IMR-90 (cell line): Measurements from ENCODE around the gene TCF3. TPM values are rescaled to one million over a fixed set of nuclear protein-coding genes. Genes with fewer than 3 reads are reported as not detected.

Experiments
- ATAC-seq: fragments of 200-7000 bp; cut with Tn5 transposase; 2 replicates; pipeline ENCODE4 v1.9.1; 2020; ENCODE audit warnings: low read depth, mild to moderate bottlenecking, moderate library complexity
- BruUV-seq: library from RNA; stranded (reverse); fragments of 400-500 nt; replicated peaks from 2 replicates; lab custom pipeline; 2021; lab: Mats Ljungman, UMichigan
- CTCF ChIA-PET: fragments of 300-600 bp; formaldehyde crosslinking; extraction: SDS; loops from one replicate; lab custom pipeline; 2021; ENCODE audit warnings: antibody characterized with exemption; lab: Yijun Ruan, JAX
- POLR2A ChIA-PET: fragments of 300-600 bp; sonication (Branson Sonifier 250); formaldehyde crosslinking; loops from one replicate; lab custom pipeline; 2022; ENCODE audit warnings: antibody characterized with exemption; ENCODE audit not compliant: unreplicated experiment; lab: Charles Lee
- DNase-seq: peaks from one replicate; pipeline ENCODE4 v3.0.0; 2013
- H2AFZ ChIP-seq: replicated peaks from 2 replicates; pipeline ENCODE3; 2013; ENCODE audit warnings: low read length, mild to moderate bottlenecking; ENCODE audit not compliant: poor library complexity
- H2AK5ac ChIP-seq: 2 replicates; pipeline ENCODE4 v1.6.1; 2013; ENCODE audit warnings: low read depth, low read length, inconsistent platforms
- H2AK9ac ChIP-seq: replicated peaks from 2 replicates; pipeline ENCODE3; 2013; ENCODE audit warnings: mild to moderate bottlenecking, low read depth, low read length, moderate library complexity; ENCODE audit not compliant: poor library complexity
- H2BK120ac ChIP-seq: 2 replicates; pipeline ENCODE4 v1.6.1; 2013; ENCODE audit warnings: low read depth, low read length, inconsistent platforms
- H2BK15ac ChIP-seq: 3 replicates; pipeline ENCODE4 v1.6.1; 2013; ENCODE audit warnings: low read depth, low read length, inconsistent platforms
- H2BK20ac ChIP-seq: 2 replicates; pipeline ENCODE4 v1.6.1; 2013; ENCODE audit warnings: low read depth, mild to moderate bottlenecking, inconsistent platforms, low read length, moderate library complexity
- H2BK5ac ChIP-seq: 2 replicates; pipeline ENCODE4 v1.6.1; 2013; ENCODE audit warnings: mild to moderate bottlenecking, low read depth, low read length, inconsistent platforms; ENCODE audit not compliant: poor library complexity, severe bottlenecking
- H3K14ac ChIP-seq: replicated peaks from 2 replicates; pipeline ENCODE4 v1.6.1; 2013; ENCODE audit warnings: low read depth, low read length, inconsistent platforms
- H3K18ac ChIP-seq: 2 replicates; pipeline ENCODE4 v1.6.1; 2013; ENCODE audit warnings: low read depth, low read length, control low read depth
- H3K23ac ChIP-seq: 2 replicates; pipeline ENCODE4 v1.6.1; 2013; ENCODE audit warnings: low read depth, low read length, inconsistent platforms
- H3K27ac ChIP-seq: 2 replicates; pipeline ENCODE4 v1.5.1; 2013; ENCODE audit warnings: mild to moderate bottlenecking, control low read depth, low read length; ENCODE audit not compliant: insufficient read depth
- H3K27me3 ChIP-seq: 2 replicates; pipeline ENCODE4 v1.6.1; 2013; ENCODE audit warnings: low read length; ENCODE audit not compliant: control insufficient read depth, insufficient read depth
- H3K36me3 ChIP-seq: 2 replicates; pipeline ENCODE4 v1.6.1; 2013; ENCODE audit warnings: low read length, mixed read lengths; ENCODE audit not compliant: control insufficient read depth, insufficient read depth
- H3K4ac ChIP-seq: 2 replicates; pipeline ENCODE4 v1.6.1; 2013; ENCODE audit warnings: low read depth, low read length, inconsistent platforms
- H3K4me1 ChIP-seq: 2 replicates; pipeline ENCODE4 v1.6.1; 2013; ENCODE audit warnings: low read length, mixed read lengths; ENCODE audit not compliant: control insufficient read depth, insufficient read depth
- H3K4me2 ChIP-seq: 2 replicates; pipeline ENCODE4 v1.6.1; 2013; ENCODE audit warnings: low read depth, mild to moderate bottlenecking, control low read depth, low read length, moderate library complexity
- H3K4me3 ChIP-seq: 2 replicates; pipeline ENCODE4 v1.5.1; 2013; ENCODE audit warnings: low read depth, mild to moderate bottlenecking, control low read depth, low read length, moderate library complexity; ENCODE audit not compliant: insufficient read depth
- H3K56ac ChIP-seq: 2 replicates; pipeline ENCODE4 v1.6.1; 2013; ENCODE audit warnings: low read length, inconsistent platforms; ENCODE audit not compliant: insufficient read depth; ENCODE audit errors: extremely low read depth
- H3K79me1 ChIP-seq, 2 experiments: 2 replicates each; pipeline ENCODE4 v1.6.1; 2013; ENCODE audit warnings: low read length in 2 of 2, inconsistent platforms in 1 of 2, low read depth in 1 of 2
- H3K9ac ChIP-seq: 2 replicates; pipeline ENCODE4 v1.6.1; 2013; ENCODE audit warnings: low read depth, low read length, control low read depth
- H3K9me1 ChIP-seq: 2 replicates; pipeline ENCODE4 v1.6.1; 2013; ENCODE audit warnings: low read length, inconsistent platforms; ENCODE audit not compliant: insufficient read depth
- H3K9me3 ChIP-seq: 2 replicates; pipeline ENCODE4 v1.6.1; 2013; ENCODE audit warnings: low read length; ENCODE audit not compliant: control insufficient read depth, insufficient read depth
- H4K20me1 ChIP-seq: 2 replicates; pipeline ENCODE4 v1.6.1; 2013; ENCODE audit warnings: low read length, inconsistent platforms; ENCODE audit not compliant: insufficient read depth
- H4K5ac ChIP-seq: 2 replicates; pipeline ENCODE4 v1.6.1; 2013; ENCODE audit warnings: mild to moderate bottlenecking, low read depth, low read length, control low read depth
- H4K8ac ChIP-seq, 2 experiments: 2 replicates each; pipeline ENCODE4 v1.6.1; 2013; ENCODE audit warnings: low read depth in 2 of 2, low read length in 2 of 2, control low read depth in 1 of 2, inconsistent platforms in 1 of 2
- H4K91ac ChIP-seq: 2 replicates; pipeline ENCODE4 v1.6.1; 2013; ENCODE audit warnings: low read depth, low read length, inconsistent platforms; ENCODE audit not compliant: insufficient read depth
- CHD1 ChIP-seq: IDR thresholded peaks from 2 replicates; pipeline ENCODE4 v1.6.1; 2012; ENCODE audit warnings: low read depth, low read length, improper control_type of control experiment
- ELK1 ChIP-seq: fragments of 150-350 bp; IDR thresholded peaks from 2 replicates; pipeline ENCODE4 v1.6.1; 2016; ENCODE audit warnings: low read depth, mild to moderate bottlenecking, low read length, moderate library complexity, borderline replicate concordance
- FOS ChIP-seq: fragments of 150-350 bp; IDR thresholded peaks from 2 replicates; pipeline ENCODE4 v1.6.1; 2016; ENCODE audit warnings: low read depth, low read length
- MAFK ChIP-seq: IDR thresholded peaks from 2 replicates; pipeline ENCODE4 v1.6.1; 2012; ENCODE audit warnings: low read depth, low read length, improper control_type of control experiment
- MAZ ChIP-seq: IDR thresholded peaks from 2 replicates; pipeline ENCODE4 v1.6.1; 2012; ENCODE audit warnings: low read depth, mild to moderate bottlenecking, low read length, improper control_type of control experiment, moderate library complexity, borderline replicate concordance
- MXI1 ChIP-seq: IDR thresholded peaks from 2 replicates; pipeline ENCODE4 v1.6.1; 2012; ENCODE audit warnings: low read depth, mild to moderate bottlenecking, low read length, moderate library complexity, borderline replicate concordance
- NFE2L2 ChIP-seq: fragments of 150-350 bp; IDR thresholded peaks from 2 replicates; pipeline ENCODE4 v1.6.1; 2016; ENCODE audit warnings: low read depth, mild to moderate bottlenecking, low read length
- POLR2A ChIP-seq: IDR thresholded peaks from 2 replicates; pipeline ENCODE4 v1.6.1; 2012; ENCODE audit warnings: mild to moderate bottlenecking, low read depth, low read length
- RFX5 ChIP-seq: IDR thresholded peaks from 2 replicates; pipeline ENCODE4 v1.8.0; 2012; ENCODE audit warnings: low read depth, mild to moderate bottlenecking, low read length, moderate library complexity
- SMC3 ChIP-seq: fragments of 150-350 bp; IDR thresholded peaks from 2 replicates; pipeline ENCODE4 v1.6.1; 2016; ENCODE audit warnings: low read depth, mild to moderate bottlenecking, antibody characterized with exemption, low read length, moderate library complexity
- USF2 ChIP-seq: fragments of 150-350 bp; IDR thresholded peaks from 2 replicates; pipeline ENCODE4 v1.6.1; 2017; ENCODE audit warnings: mild to moderate bottlenecking, antibody characterized with exemption, low read length, low read depth
- WGBS, 2 experiments: methylation state at CpG; one replicate each; pipeline versions ENCODE4 v1.1.5 to v1.1.7; 2013; ENCODE audit warnings: missing lambda C conversion rate in 2 of 2; ENCODE audit not compliant: insufficient read length in 1 of 2; ENCODE audit errors: extremely low coverage in 2 of 2; 5-methylcytosine and 5-hydroxymethylcytosine counted together
- dilution Hi-C: fragments of 300-500 bp; cut with HindIII; formaldehyde crosslinking; loops from one replicate; pipeline ENCODE4 v1.14.3; 2018; ENCODE audit warnings: low sequenced_read_pairs; ENCODE audit not compliant: unreplicated experiment
- in situ Hi-C: fragments of 300-500 bp; cut with MboI; formaldehyde crosslinking; loops from 3 replicates; pipeline ENCODE4 v1.14.3; 2019; ENCODE audit warnings: low sequenced_read_pairs, inconsistent platforms, mixed read lengths
- intact Hi-C: fragments of 100-400 bp; cut with micrococcal nuclease; formaldehyde crosslinking; loops from 2 replicates; pipeline ENCODE4 v1.10.0; 2022
- polyA plus RNA-seq, 3 experiments: library from polyadenylated mRNA; depleted of rRNA; stranded (reverse); fragments of >200 nt; gene quantifications; 2 replicates each; pipeline ENCODE4 v1.2.3, GENCODE V29; 2012; ENCODE audit warnings: low replicate concordance in 1 of 3
- total RNA-seq: library from RNA; depleted of rRNA; stranded (reverse); fragments of >200 nt; gene quantifications from 2 replicates; pipeline ENCODE4 v1.2.3, GENCODE V29; 2012

TCF3 gene
- total and polyA plus RNA-seq, 2 of the 4 experiments (the other 2 are of a cell fraction): 29.9 to 127 TPM

DNA sequence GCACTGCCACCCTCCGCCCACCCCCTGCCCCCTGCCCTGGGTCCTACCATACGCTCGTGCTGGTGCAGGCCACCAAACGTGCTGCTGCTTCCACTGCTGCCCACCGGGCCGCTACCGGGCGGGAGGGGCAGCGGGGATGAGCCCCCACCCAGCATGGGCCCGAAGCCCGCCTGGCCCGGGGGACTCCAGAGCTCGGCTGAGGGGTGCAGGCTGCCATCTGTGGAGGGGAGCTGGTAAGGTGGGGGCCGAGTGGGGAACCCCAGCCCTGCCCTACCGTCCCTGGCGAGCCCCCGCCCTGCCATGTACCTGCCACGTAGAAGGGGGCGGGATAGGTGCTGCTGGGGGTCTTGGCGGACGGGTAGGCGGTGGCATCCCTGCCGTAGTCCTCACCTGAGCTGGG is 30.4 kb downstream of the TCF3 start:
- dilution Hi-C loops: no loop called here
- intact Hi-C loops: no loop called here

More for the DNA sequence above, 30.4 kb downstream of the TCF3 start:
- Histone ChIP-seq H3K14ac (no peak overlapping the region), H4K5ac (no peak overlapping the region), H3K4me1 (no peaks in the 10 kb centered on the region), H3K4ac (no peak overlapping the region), H4K91ac (no peak overlapping the region), H3K9ac (no peak overlapping the region), H3K9me3 (no peaks in the 10 kb centered on the region), H4K8ac (no peak overlapping the region), H2AK5ac (no peak overlapping the region), H3K18ac (no peak overlapping the region), H3K27ac (no peak overlapping the region), H3K36me3 (peaks cover 65% of the 10 kb centered on the region), H2BK5ac (no peak overlapping the region), H2BK120ac (no peak overlapping the region), H3K79me1 (peaks cover 4 to 21% of the 10 kb centered on the region in 2 experiments; a peak in 3 of 4 replicates), H2BK20ac (no peak overlapping the region), H2AK9ac (no peak overlapping the region), H3K4me2 (no peak overlapping the region), H4K20me1 (peaks cover 17% of the 10 kb centered on the region), H3K23ac (no peak overlapping the region), H3K9me1 (no peaks in the 10 kb centered on the region), H2AFZ (no peak overlapping the region), H3K56ac (no peak overlapping the region), H3K4me3 (no peak overlapping the region), H2BK15ac (no peak overlapping the region), H3K27me3 (no peaks in the 10 kb centered on the region)
- WGBS, 2 experiments: 95% methylated on average over 7 of the region's 23 CpGs; no CpG with 5 or more reads in 1 of the 2 experiments
- ATAC-seq (no peak), DNase-seq (no peak)
- ChIA-PET POLR2A (no interaction called here), CTCF (no interaction called here)
- in situ Hi-C loops: no loop called here
- no peak for TF ChIP-seq RFX5
- no peak for TF ChIP-seq POLR2A
- TF ChIP-seq FOS: no peak
- TF ChIP-seq MAZ: no peak
- TF ChIP-seq MXI1: no peak
- no peak for TF ChIP-seq MAFK
- TF ChIP-seq USF2: no peak
- TF ChIP-seq ELK1: no peak
- TF ChIP-seq SMC3: no peak
- no peak for TF ChIP-seq NFE2L2
- TF ChIP-seq CHD1: no peak
- BruUV-seq: no TSS peak
